ENCODE results near the gene KCTD21. TPM values are rescaled to one million over a fixed set of nuclear protein-coding genes. Genes with fewer than 3 reads are reported as not detected.
"Not testable (repeated sequence)": the region's sequence is repeated elsewhere in the genome, so short reads cannot be mapped to it uniquely, and the experiment has no call there.

The KCTD21 gene
- total and polyA plus RNA-seq, 2 experiments from 2014 or later: 5.7 to 13.1 TPM

- no peak for DNase-seq
- Histone ChIP-seq H4K20me1 (ENCODE audit: insufficient read depth) (no peaks in the 10 kb centered on the region), H3F3A (ENCODE audit: insufficient read depth) (peaks cover 8% of the 10 kb centered on the region; the same call in 1 of the 2 replicates), H3K27me3 (replicated peaks; ENCODE audit: insufficient read depth) (no peaks in the 10 kb centered on the region), H2AFZ (no peak overlapping the region), H3K9ac (no peak overlapping the region), H3K79me2 (ENCODE audit: insufficient read depth) (peaks cover 91% of the 10 kb centered on the region), H3K4me3 (no peak overlapping the region), H3K36me3 (ENCODE audit: low read depth) (0 out of 2 replicates have a peak, but pooled peaks cover 6% of the 10 kb centered on the region), H3K4me1 (ENCODE audit: insufficient read depth) (peaks cover 8% of the 10 kb centered on the region), H3K4me2 (ENCODE audit: unreplicated experiment) (no peak overlapping the region), H3K9me3 (ENCODE audit: low read depth) (no peaks in the 10 kb centered on the region), H3K27ac (no peak overlapping the region), H3K9me2 (ENCODE audit: insufficient read depth) (no peaks in the 10 kb centered on the region)
- in situ Hi-C loops (cut with MboI): no loop called here
- WGBS, 2 experiments (ENCODE audit: low coverage in 1 of 2, low lambda C conversion rate in 2 of 2, missing lambda C conversion rate in 2 of 2): 97 to 98% methylated on average over 4 of the region's 4 CpGs
- TF ChIP-seq EZH2 (IDR thresholded peaks at IDR 0.05; ENCODE audit: insufficient read depth, poor library complexity, severe bottlenecking) (no peak), EZH2phosphoT487 (IDR thresholded peaks at IDR 0.05; ENCODE audit: insufficient read depth, low read depth) (no peak)
These were observed 7.7 kb downstream of the KCTD21 start for GRCh38 chr11:78180751-78181150.

DNA sequence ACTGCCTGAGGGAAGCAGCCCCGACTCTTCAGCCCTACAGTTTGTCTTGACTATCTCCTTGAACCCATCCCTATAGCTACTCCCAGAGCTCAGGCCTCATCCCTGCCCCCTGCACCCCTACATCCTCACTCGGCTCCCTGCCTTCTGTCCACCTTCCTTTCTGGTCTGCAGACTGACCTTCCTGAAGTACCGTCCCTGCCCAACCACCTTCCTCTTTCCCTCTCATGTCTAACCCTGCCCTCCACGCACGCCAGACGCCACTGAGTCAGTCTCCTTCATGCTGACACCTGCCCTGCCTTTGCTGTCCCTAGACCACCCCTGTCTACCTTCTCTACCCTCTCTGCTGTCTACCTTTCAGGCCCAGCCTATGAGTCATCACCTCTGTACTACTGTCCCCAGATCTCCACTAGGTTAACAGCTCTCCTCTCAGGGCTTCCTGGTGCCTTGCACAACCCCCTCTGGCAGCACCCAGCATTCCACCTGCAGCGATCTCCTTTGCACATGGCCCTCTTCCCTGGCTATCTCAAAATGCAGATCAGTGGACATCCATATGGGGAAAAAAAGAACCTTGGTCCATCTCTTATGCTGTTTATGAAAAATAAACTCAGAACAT lies 8.9 kb downstream of the KCTD21 start:
- Histone ChIP-seq H3K9ac (no peak overlapping the region), H3K4me1 (ENCODE audit: insufficient read depth) (no peaks in the 10 kb centered on the region), H3K4me2 (ENCODE audit: unreplicated experiment) (no peak overlapping the region), H3K79me2 (ENCODE audit: insufficient read depth) (peaks cover 80% of the 10 kb centered on the region), H3K27me3 (replicated peaks; ENCODE audit: insufficient read depth) (no peaks in the 10 kb centered on the region), H4K20me1 (ENCODE audit: insufficient read depth) (no peaks in the 10 kb centered on the region), H3K36me3 (ENCODE audit: low read depth) (0 out of 2 replicates have a peak, but pooled peaks cover 6% of the 10 kb centered on the region), H3K9me2 (ENCODE audit: insufficient read depth) (no peaks in the 10 kb centered on the region), H3K4me3 (no peak overlapping the region), H3F3A (ENCODE audit: insufficient read depth) (no peaks in the 10 kb centered on the region), H3K27ac (no peak overlapping the region), H3K9me3 (ENCODE audit: low read depth) (no peaks in the 10 kb centered on the region), H2AFZ (no peak overlapping the region)
- in situ Hi-C loops (cut with MboI): no loop called here
- TF ChIP-seq EZH2phosphoT487 (IDR thresholded peaks at IDR 0.05; ENCODE audit: insufficient read depth, low read depth): no peak
- no peak for TF ChIP-seq EZH2 (IDR thresholded peaks at IDR 0.05; ENCODE audit: insufficient read depth, poor library complexity, severe bottlenecking)
- 95 to 98% methylated on average over 6 to 7 of the region's 7 CpGs for WGBS, 2 experiments (ENCODE audit: low coverage in 1 of 2, low lambda C conversion rate in 2 of 2, missing lambda C conversion rate in 2 of 2)
- DNase-seq: no peak

DNA sequence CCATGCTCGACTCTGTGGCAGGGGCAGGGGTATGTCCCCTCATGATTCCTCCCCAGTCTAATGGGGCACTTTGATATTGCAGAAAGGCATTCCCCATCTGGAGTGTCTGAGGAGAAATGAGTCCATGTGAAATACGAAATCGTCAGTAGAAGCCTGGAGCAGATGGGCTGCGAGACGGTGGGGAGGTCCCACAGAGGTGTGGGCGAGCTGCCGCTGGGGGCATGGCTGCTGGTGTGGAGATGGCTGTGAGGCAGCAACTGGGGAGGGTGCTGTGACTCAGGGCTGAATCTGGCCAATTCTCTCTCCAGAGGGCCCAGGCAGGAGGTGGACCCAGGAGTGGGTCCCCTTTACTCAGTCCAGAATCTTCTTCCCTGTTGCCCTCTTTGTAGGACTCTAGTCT lies 11.2 kb downstream of the KCTD21 start:
- Histone ChIP-seq H2AFZ (no peak overlapping the region), H3F3A (ENCODE audit: insufficient read depth) (no peaks in the 10 kb centered on the region), H4K20me1 (ENCODE audit: insufficient read depth) (no peaks in the 10 kb centered on the region), H3K4me3 (no peak overlapping the region), H3K9me2 (ENCODE audit: insufficient read depth) (no peaks in the 10 kb centered on the region), H3K4me2 (ENCODE audit: unreplicated experiment) (no peak overlapping the region), H3K9me3 (ENCODE audit: low read depth) (no peaks in the 10 kb centered on the region), H3K79me2 (ENCODE audit: insufficient read depth) (peaks cover 57% of the 10 kb centered on the region), H3K9ac (no peak overlapping the region), H3K27ac (no peak overlapping the region), H3K36me3 (ENCODE audit: low read depth) (peaks cover 14% of the 10 kb centered on the region; the same call in 1 of the 2 replicates), H3K4me1 (ENCODE audit: insufficient read depth) (no peaks in the 10 kb centered on the region), H3K27me3 (replicated peaks; ENCODE audit: insufficient read depth) (no peaks in the 10 kb centered on the region)
- TF ChIP-seq EZH2phosphoT487 (IDR thresholded peaks at IDR 0.05; ENCODE audit: insufficient read depth, low read depth): no peak
- no peak for TF ChIP-seq EZH2 (IDR thresholded peaks at IDR 0.05; ENCODE audit: insufficient read depth, poor library complexity, severe bottlenecking)
- 72 to 80% methylated on average over 7 of the region's 7 CpGs for WGBS, 2 experiments (ENCODE audit: low coverage in 1 of 2, low lambda C conversion rate in 2 of 2, missing lambda C conversion rate in 2 of 2)
- DNase-seq: no peak
- in situ Hi-C loops (cut with MboI): no loop called here

GRCh38 chr11:78176605-78177141 lies 11.8 kb downstream of the KCTD21 start:
- no peak for TF ChIP-seq EZH2phosphoT487 (IDR thresholded peaks at IDR 0.05; ENCODE audit: insufficient read depth, low read depth)
- TF ChIP-seq EZH2 (IDR thresholded peaks at IDR 0.05; ENCODE audit: insufficient read depth, poor library complexity, severe bottlenecking): no peak
- no peak for DNase-seq
- Histone ChIP-seq H3K9me2 (ENCODE audit: insufficient read depth) (no peaks in the 10 kb centered on the region), H3K79me2 (ENCODE audit: insufficient read depth) (peaks cover 51% of the 10 kb centered on the region), H3K4me3 (no peak overlapping the region), H3K9ac (no peak overlapping the region), H3K27me3 (replicated peaks; ENCODE audit: insufficient read depth) (no peaks in the 10 kb centered on the region), H3K9me3 (ENCODE audit: low read depth) (no peaks in the 10 kb centered on the region), H4K20me1 (ENCODE audit: insufficient read depth) (no peaks in the 10 kb centered on the region), H3K4me1 (ENCODE audit: insufficient read depth) (no peaks in the 10 kb centered on the region), H3F3A (ENCODE audit: insufficient read depth) (no peaks in the 10 kb centered on the region), H3K27ac (no peak overlapping the region), H3K4me2 (ENCODE audit: unreplicated experiment) (no peak overlapping the region), H2AFZ (no peak overlapping the region), H3K36me3 (ENCODE audit: low read depth) (peaks cover 14% of the 10 kb centered on the region; the same call in 1 of the 2 replicates)
- in situ Hi-C loops (cut with MboI): no loop called here
- WGBS, 2 experiments (ENCODE audit: low coverage in 1 of 2, low lambda C conversion rate in 2 of 2, missing lambda C conversion rate in 2 of 2): 96 to 98% methylated on average over 10 of the region's 10 CpGs

- DNase-seq; H3F3A ChIP-seq (ENCODE audit: insufficient read depth); H3K9ac ChIP-seq; H3K4me2 ChIP-seq (ENCODE audit: unreplicated experiment); in situ Hi-C loops (cut with MboI); H3K27ac ChIP-seq; H2AFZ ChIP-seq; H3K4me3 ChIP-seq; H4K20me1 ChIP-seq (ENCODE audit: insufficient read depth); H3K27me3 ChIP-seq (replicated peaks; ENCODE audit: insufficient read depth); H3K9me3 ChIP-seq (ENCODE audit: low read depth); H3K36me3 ChIP-seq (ENCODE audit: low read depth); H3K4me1 ChIP-seq (ENCODE audit: insufficient read depth); H3K9me2 ChIP-seq (ENCODE audit: insufficient read depth): not testable (repeated sequence)
- 99 to 100% methylated on average over 3 of the region's 3 CpGs for WGBS, 2 experiments (ENCODE audit: low coverage in 1 of 2, low lambda C conversion rate in 2 of 2, missing lambda C conversion rate in 2 of 2)
- peaks cover 43% of the 10 kb centered on the region for H3K79me2 ChIP-seq (ENCODE audit: insufficient read depth)
These were observed 12.6 kb downstream of the KCTD21 start for GRCh38 chr11:78175862-78176261.
